ENCODE data around the gene CCDC187.

DNA sequence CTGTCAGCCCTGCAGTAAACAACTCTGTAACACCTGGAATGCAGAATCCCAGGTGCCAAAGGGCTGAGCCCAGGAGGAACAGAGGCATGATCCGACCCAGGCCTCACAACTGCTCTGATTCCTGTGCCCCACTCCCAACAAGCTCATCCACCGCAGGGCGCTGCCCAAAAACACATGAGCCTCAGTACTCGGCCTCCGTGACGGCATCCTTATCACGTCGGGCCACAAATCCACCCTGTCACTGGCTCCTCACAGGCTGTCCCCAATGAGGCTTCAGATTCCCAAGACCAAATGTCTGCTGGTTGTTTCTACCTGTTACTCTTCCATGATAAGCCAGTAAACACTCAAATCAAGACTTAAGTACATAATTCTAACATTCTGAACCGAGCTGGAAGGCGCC lies 73.5 kb downstream of the CCDC187 start:
- TF ChIP-seq, protein P1, sequence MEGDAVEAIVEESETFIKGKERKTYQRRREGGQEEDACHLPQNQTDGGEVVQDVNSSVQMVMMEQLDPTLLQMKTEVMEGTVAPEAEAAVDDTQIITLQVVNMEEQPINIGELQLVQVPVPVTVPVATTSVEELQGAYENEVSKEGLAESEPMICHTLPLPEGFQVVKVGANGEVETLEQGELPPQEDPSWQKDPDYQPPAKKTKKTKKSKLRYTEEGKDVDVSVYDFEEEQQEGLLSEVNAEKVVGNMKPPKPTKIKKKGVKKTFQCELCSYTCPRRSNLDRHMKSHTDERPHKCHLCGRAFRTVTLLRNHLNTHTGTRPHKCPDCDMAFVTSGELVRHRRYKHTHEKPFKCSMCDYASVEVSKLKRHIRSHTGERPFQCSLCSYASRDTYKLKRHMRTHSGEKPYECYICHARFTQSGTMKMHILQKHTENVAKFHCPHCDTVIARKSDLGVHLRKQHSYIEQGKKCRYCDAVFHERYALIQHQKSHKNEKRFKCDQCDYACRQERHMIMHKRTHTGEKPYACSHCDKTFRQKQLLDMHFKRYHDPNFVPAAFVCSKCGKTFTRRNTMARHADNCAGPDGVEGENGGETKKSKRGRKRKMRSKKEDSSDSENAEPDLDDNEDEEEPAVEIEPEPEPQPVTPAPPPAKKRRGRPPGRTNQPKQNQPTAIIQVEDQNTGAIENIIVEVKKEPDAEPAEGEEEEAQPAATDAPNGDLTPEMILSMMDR (IDR thresholded peaks at IDR 0.05), result no peak
- TF ChIP-seq POLR2A (IDR thresholded peaks at IDR 0.05), result no peak
